Measurements from ENCODE around the gene NUFIP2.

DNA sequence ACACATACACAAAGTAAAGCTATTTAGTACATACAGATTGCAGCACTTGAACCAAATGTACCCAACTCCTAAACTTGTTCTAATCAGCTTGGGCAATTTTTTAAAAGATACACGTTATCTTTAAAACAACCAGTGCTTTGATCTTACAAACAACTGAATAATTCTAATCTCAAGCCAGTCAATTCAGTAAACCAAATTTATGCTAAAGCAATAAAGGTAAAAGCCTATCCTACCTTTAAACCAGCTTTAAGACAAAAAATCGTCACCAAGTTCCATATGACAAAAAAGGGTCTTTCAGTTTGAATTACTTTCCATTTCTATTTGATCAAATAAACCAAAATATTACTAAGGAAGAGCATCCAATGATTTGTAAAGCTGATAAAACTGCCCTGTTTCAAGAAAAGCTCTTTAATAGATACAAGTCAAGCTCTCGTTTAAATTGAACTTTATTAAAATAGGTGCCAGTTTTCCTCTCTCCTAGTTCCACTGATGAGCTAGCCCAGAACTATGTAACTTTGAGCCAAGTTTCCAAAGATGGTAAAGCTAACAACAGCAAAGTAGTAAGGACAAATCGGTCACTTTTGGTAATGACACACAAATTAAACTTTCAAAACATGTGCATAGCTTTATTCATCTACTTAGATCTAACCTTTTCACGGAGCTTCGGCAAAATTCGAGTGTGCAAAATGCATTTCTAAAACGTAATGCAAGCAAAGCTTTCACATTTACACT lies 37.0 kb downstream of the NUFIP2 start:
- no peak for TF ChIP-seq GATA3 (IDR thresholded peaks at IDR 0.05; ENCODE audit: low read depth, low read length)
- no peak for TF ChIP-seq GATA2 (IDR thresholded peaks at IDR 0.05; ENCODE audit: low read depth, low read length)
